Forelimb muscle (tissue), 1 donor: ENCODE results near the gene PDLIM7. TPM values are rescaled to one million over a fixed set of nuclear protein-coding genes. Genes with fewer than 3 reads are reported as not detected.
"Not testable (repeated sequence)": the region's sequence is repeated elsewhere in the genome, so short reads cannot be mapped to it uniquely, and the experiment has no call there.

Experiments used
- DNase-seq: peaks from one replicate; pipeline ENCODE4 v3.0.0-alpha.2; 2013; ENCODE audit warnings: low read depth
- polyA plus RNA-seq: library from polyadenylated mRNA; unstranded; fragments of 120-200 nt; gene quantifications from one replicate; pipeline ENCODE4 v1.2.1, GENCODE V29; 2013; ENCODE audit not compliant: insufficient read length

Gene PDLIM7
- 359 TPM for polyA plus RNA-seq

- DNase-seq: peak; percentile 93
These were observed at the start of gene PDLIM7 for GRCh38 chr5:177497292-177498012. TSS of gene PDLIM7 (minus strand) at chr5:177497604. CDS start at chr5:177496512, 1,092 bp downstream.

- no peak for DNase-seq
These were observed 48.9 kb upstream of the PDLIM7 start for GRCh38 chr5:177546258-177546741.

- peak; percentile 50 for DNase-seq
These were observed 48.3 kb upstream of the PDLIM7 start for GRCh38 chr5:177545487-177546257.

GRCh38 chr5:177542816-177543465, 45.5 kb upstream of the PDLIM7 start:
- DNase-seq: no peak

GRCh38 chr5:177540438-177540837, 43.0 kb upstream of the PDLIM7 start:
- DNase-seq: no peak

- no peak for DNase-seq
These were observed 42.0 kb upstream of the PDLIM7 start for GRCh38 chr5:177539411-177539810.

GRCh38 chr5:177538876-177539275, 41.5 kb upstream of the PDLIM7 start:
- DNase-seq: no peak

GRCh38 chr5:177537389-177538361, 40.3 kb upstream of the PDLIM7 start:
- no peak for DNase-seq

- DNase-seq: no peak
These were observed 39.0 kb upstream of the PDLIM7 start for GRCh38 chr5:177536386-177536785.

- DNase-seq: no peak
These were observed 37.7 kb upstream of the PDLIM7 start for GRCh38 chr5:177535125-177535524.

GRCh38 chr5:177534433-177534832, 37.0 kb upstream of the PDLIM7 start:
- not testable (repeated sequence) for DNase-seq

GRCh38 chr5:177531209-177531940, 34.0 kb upstream of the PDLIM7 start:
- no peak for DNase-seq

- DNase-seq: no peak
These were observed 33.2 kb upstream of the PDLIM7 start for GRCh38 chr5:177530638-177531037.

GRCh38 chr5:177529247-177530203, 32.1 kb upstream of the PDLIM7 start:
- DNase-seq: no peak

GRCh38 chr5:177528631-177529030, 31.2 kb upstream of the PDLIM7 start:
- DNase-seq: no peak

GRCh38 chr5:177527595-177527994, 30.2 kb upstream of the PDLIM7 start:
- DNase-seq: no peak

GRCh38 chr5:177526791-177527190, 29.4 kb upstream of the PDLIM7 start:
- DNase-seq: no peak

- no peak for DNase-seq
These were observed 28.8 kb upstream of the PDLIM7 start for GRCh38 chr5:177526191-177526590.

- no peak for DNase-seq
These were observed 27.7 kb upstream of the PDLIM7 start for GRCh38 chr5:177524941-177525655.
